ENCODE measurements around the gene CPEB2.
"Not testable (repeated sequence)": the region's sequence is repeated elsewhere in the genome, so short reads cannot be mapped to it uniquely, and the experiment has no call there.

The CPEB2 gene

GRCh38 chr4:15043922-15044321 is 41.6 kb downstream of the CPEB2 start:
- no peak for DNase-seq (ENCODE audit: low read depth in 1 of 2, low spot score in 1 of 2)

GRCh38 chr4:15054541-15054940 is 52.3 kb downstream of the CPEB2 start:
- DNase-seq (ENCODE audit: low read depth in 1 of 2, low spot score in 1 of 2) = no peak

- DNase-seq (ENCODE audit: low read depth in 1 of 2, low spot score in 1 of 2) = no peak
Measured at GRCh38 chr4:15060213-15060612, 57.9 kb downstream of the CPEB2 start.

- no peak for DNase-seq (ENCODE audit: low read depth in 1 of 2, low spot score in 1 of 2)
Measured at GRCh38 chr4:15063341-15063740, 61.1 kb downstream of the CPEB2 start.

- no peak for DNase-seq (ENCODE audit: low read depth in 1 of 2, low spot score in 1 of 2)
Measured at GRCh38 chr4:15065516-15065915, 63.2 kb downstream of the CPEB2 start.

GRCh38 chr4:15066140-15066539 is 63.9 kb downstream of the CPEB2 start:
- no peak for DNase-seq (ENCODE audit: low read depth in 1 of 2, low spot score in 1 of 2)

- DNase-seq (ENCODE audit: low read depth in 1 of 2, low spot score in 1 of 2) = no peak
Measured at GRCh38 chr4:15068298-15068697, 66.0 kb downstream of the CPEB2 start.

GRCh38 chr4:15075875-15076274 is 73.6 kb downstream of the CPEB2 start:
- DNase-seq (ENCODE audit: low read depth in 1 of 2, low spot score in 1 of 2) = no peak

GRCh38 chr4:15077969-15078368 is 75.7 kb downstream of the CPEB2 start:
- DNase-seq (ENCODE audit: low read depth in 1 of 2, low spot score in 1 of 2) = no peak

GRCh38 chr4:15078682-15079642 is 76.7 kb downstream of the CPEB2 start:
- no peak for DNase-seq (ENCODE audit: low read depth in 1 of 2, low spot score in 1 of 2)

- DNase-seq (ENCODE audit: low read depth in 1 of 2, low spot score in 1 of 2) = no peak
Measured at GRCh38 chr4:15084780-15085179, 82.5 kb downstream of the CPEB2 start.

- not testable (repeated sequence) for DNase-seq (ENCODE audit: low read depth in 1 of 2, low spot score in 1 of 2)
Measured at GRCh38 chr4:15085762-15086161, 83.5 kb downstream of the CPEB2 start.

GRCh38 chr4:15086259-15086658 is 84.0 kb downstream of the CPEB2 start:
- DNase-seq (ENCODE audit: low read depth in 1 of 2, low spot score in 1 of 2) = not testable (repeated sequence)

GRCh38 chr4:15088394-15089035 is 86.2 kb downstream of the CPEB2 start:
- no peak for DNase-seq (ENCODE audit: low read depth in 1 of 2, low spot score in 1 of 2)

- no peak for DNase-seq (ENCODE audit: low read depth in 1 of 2, low spot score in 1 of 2)
Measured at GRCh38 chr4:15089979-15090378, 87.7 kb downstream of the CPEB2 start.

- DNase-seq (ENCODE audit: low read depth in 1 of 2, low spot score in 1 of 2) = no peak
Measured at GRCh38 chr4:15100380-15100779, 98.1 kb downstream of the CPEB2 start.

- DNase-seq (ENCODE audit: low read depth in 1 of 2, low spot score in 1 of 2) = no peak
Measured at GRCh38 chr4:15100994-15101695, 98.9 kb downstream of the CPEB2 start.

- no peak for DNase-seq (ENCODE audit: low read depth in 1 of 2, low spot score in 1 of 2)
Measured at GRCh38 chr4:15104825-15105224, 102.5 kb downstream of the CPEB2 start.

- no peak for DNase-seq (ENCODE audit: low read depth in 1 of 2, low spot score in 1 of 2)
Measured at GRCh38 chr4:15106399-15106798, 104.1 kb downstream of the CPEB2 start.

- no peak for DNase-seq (ENCODE audit: low read depth in 1 of 2, low spot score in 1 of 2)
Measured at GRCh38 chr4:15109600-15109999, 107.3 kb downstream of the CPEB2 start.

GRCh38 chr4:15110120-15110571 is 107.9 kb downstream of the CPEB2 start:
- no peak for DNase-seq (ENCODE audit: low read depth in 1 of 2, low spot score in 1 of 2)

All from activated T-helper 1 cell treated with anti-CD3 and anti-CD28 coated beads, Interleukin-2, amount 50 U/mL, for 16 hours (primary cell).